Activated CD4-positive, alpha-beta T cell treated with anti-CD3 and anti-CD28 coated beads, Interleukin-2, amount 50 U/mL, for 16 hours (primary cell): ENCODE data around the gene RAP1GAP.
"Not testable (repeated sequence)": the region's sequence is repeated elsewhere in the genome, so short reads cannot be mapped to it uniquely, and the experiment has no call there.

Experiments
- DNase-seq: peaks from one replicate; pipeline ENCODE4 v3.0.0-alpha.2; 2020

The RAP1GAP gene

DNA sequence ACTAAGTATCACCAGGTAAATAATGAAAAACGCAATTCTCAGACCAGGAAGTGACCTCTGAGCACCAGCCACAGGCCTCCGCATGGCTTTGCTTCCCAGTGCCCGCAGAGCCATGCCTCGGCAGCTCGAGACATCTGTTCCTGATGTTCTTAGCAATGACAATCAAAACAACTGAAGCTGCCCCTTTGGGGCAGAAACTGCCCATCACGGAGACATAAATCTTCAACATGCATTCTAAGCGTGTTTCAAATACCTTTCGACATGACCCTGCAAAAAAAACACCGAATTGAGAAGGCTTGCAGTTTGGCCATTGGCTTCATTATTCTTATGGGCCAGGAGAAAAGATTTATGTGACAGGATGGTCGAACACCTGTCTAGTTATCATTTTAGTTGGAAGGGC is 5.8 kb upstream of the RAP1GAP start:
- DNase-seq: no peak

DNA sequence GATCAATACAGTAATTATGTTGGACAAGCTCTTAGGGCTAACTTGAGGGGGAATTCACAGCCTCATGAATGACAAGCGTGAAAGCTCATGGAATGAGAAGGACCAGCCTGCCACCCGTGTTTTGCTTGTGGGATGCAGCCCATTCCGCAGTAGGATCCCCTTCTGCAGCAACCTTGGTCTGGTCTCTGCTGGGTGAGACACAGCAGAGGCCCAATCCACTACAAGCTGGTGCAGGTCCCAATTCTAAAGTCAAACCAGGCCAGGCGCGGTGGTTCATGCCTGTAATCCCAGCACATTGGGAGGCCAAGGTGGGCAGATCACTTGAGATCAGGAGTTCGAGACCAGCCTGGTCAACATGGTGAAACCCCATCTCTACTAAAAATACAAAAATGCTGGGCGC is 4.7 kb upstream of the RAP1GAP start:
- not testable (repeated sequence) for DNase-seq

DNA sequence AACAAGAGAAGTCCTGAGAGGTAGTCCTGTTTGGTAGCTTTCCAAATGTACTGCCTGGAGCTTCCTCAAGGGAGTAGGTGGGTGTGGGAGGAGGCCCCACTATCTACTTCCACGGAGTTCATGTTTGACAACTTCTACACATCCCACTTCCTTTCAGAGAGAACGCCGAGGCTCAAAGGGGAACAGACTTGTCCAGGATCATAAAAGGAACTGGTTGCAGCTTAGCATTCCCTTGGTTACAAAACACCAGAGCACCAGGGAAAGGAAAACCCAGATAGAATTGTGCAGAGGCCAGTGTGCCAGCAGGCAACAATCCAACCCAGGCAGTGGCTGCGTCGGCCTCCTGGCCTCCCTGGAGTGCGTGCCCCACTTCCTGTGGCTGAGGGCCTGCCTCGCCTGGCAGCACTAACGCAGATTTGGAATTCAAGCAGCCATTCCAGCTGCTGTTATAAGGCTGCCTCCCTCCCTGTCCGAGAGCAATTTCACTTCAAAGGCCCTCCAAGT is 4.2 kb upstream of the RAP1GAP start:
- no peak for DNase-seq

DNA sequence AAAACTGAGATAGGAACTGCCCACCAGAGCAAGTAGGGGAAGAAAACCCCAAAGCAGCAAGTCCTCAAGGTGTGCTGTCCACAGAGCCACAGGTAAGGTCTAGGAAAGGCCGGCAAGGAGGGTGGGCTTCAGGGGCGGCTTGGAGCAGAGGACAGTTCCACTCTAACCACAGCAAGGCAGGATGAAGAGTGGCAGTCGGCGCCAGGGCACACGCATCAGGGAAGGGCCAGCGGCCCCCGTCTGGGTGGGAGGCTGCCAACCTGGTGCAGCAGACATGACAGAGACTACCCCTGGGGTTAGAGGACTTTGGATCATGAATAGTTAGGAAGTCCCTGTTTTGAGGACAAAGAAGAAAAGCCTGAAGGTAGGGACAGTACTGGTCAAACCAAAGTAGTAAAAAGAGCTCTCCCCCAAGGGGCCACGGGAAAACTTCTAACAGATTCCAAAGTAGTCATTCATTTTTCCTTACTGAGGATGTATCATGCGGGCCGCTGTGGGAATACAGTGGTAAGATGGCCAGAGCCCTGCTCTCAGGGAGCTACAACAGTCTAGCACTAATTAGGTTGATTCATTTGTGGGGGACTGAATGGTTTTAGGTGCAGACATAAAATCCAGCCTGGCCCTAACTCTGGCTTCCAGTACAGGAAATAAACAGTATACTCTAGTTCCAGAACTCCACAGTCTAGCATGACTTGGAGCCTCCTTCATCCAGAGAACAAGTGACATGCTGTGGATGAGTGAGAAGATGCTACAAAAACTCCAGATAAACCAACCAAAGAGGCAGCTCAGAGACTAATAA is 3.5 kb upstream of the RAP1GAP start:
- DNase-seq: no peak

DNA sequence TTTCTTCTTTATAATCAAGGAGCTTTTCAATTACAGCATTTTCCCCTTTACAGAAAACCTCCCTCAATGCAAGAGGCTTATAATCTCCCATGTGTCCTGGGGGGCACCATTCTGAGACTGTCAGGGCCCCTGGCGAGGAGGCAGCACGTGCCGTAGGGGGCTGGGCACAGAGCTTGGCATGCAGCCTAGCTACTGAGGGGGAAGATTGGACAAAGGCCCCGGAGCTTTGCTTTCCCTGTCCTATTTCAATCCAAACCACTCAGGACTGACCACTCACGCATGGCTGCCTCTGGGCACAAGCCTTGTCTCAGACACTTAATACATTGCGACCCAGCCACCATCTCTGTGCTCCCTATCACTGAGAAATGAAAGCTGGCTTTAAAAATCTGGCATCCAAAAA is 2.8 kb upstream of the RAP1GAP start:
- DNase-seq: no peak

DNA sequence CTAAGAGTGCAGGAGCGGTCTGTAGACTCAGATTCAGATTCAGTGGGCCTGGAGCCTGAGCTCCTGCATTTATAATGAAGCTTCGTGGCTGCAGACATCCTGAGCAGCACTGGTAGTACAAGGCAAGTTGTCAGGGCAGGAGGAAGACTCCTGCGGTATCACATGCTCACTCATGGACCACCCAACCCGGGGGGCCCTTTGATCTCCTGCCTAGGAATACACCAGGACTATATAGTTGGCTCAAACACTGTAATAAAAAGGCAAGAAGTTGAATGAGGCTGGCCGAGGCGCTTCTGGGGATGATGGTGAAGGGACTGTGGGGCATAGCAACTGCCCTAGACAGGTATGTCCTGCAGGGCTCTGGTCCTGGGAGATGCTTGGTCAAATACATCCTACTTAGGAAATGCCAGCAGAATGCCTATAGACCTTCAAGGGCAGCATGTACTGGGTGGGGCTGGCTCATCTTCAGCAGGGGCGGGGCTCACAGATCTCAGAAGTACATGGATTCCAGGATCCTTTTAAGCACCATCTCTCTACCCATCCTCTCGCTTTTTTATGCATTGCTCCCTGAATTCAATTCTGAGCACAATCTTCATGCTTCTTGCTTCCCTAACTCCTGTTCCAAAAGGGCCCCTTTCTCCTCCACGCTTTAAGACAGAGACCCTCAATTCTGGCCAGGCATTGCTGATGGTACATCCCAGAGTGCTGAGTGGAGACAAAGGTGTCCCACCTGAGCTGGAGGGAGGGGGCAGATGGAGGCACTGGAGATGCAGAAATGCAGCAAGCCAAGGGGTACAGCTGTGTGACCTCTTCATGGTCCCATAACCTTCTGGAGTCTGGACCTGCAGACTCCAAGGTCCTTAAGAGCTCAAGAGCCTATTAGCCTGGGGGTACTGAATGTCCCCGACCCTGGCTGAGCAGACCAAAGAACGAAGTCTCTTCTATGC is 2.1 kb upstream of the RAP1GAP start:
- DNase-seq: no peak

DNA sequence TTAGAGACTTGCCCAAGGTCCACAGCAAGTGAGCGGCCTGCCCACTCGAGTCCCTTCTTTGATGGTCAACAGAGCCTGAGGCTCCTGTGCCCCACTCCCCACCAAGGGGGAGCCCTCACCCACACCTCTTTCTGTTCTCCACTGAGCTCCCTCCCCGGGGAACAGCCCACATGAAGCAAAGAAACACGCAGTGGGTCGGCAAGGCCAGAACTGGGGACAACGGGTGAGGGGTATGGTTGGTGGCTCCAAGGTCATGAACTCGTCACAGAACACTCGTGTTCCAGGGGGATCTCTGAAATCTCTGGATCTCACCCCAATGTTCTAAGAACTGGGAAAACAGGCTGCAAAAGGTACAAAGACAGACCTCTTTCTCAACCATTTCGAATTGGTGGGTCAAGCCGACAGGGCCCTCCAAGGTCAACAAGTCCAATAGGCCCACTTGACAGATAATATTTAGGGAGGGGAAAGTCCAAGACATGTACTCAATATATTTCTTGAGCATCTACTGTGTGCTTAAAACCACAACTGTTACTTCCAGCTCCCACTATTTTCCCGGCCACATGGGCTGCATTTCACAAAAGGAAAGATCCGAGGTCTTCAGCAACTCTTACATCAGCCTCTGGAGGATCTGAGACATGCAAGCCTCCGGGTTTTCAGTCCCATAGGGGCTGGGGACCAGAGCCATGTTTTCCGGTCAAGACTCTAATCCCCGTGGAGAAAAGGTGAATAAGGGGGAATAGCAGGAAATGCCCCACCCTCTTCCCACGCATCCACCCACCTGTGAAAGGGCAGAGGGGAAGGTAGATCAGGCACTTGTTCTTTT is 1.1 kb upstream of the RAP1GAP start:
- no peak for DNase-seq

DNA sequence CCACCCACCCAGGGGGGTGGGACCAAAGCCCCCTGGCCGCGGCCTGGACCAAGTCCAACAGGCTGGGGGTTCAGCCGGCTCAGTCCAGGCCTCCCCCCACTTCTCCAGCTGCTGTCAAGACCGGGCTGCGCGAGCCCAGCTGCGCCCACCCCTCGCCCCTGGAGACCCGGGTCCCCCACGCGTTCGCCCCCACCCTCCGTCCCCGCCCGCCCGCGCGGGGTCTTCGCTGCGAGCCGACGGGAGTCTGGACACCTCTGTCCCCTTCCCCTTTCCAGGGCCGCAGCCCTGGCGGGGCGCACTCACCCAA is 253 bp downstream of the RAP1GAP start:
- DNase-seq: no peak

DNA sequence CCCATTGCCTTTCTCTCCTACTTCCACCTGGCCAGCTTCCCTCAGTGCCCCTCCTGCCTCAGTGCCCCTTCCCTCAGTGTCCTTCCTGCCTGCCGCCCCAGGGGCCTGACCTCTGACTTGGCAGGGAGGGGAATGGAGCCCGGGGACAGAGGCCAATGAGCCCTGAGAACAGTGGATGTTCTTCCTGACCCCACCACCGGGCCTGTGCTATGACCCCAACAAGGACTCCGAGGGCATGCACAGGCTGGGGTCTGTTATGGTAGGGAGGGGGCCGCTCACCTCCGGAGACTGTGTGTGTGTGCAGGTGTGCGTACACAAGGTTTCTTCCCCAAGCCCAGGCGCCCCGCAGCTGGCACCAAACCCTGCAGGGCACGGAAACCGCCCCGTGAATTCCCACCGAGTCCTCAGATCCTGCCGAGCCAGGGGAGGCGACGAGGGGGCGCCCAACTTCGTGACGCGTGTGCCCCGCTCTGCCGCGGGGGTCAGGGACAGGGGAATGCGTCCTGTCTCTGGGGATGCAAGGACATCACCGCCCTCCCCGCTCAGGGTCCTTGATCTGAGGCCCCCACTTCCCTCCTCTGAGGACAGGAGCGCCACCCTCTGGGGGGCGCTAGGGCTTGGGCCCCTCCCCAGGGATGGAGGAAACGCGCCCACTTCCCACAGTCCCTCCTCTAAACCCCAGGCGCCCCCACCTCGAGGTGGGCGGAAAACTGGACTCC is 766 bp downstream of the RAP1GAP start:
- DNase-seq: no peak

DNA sequence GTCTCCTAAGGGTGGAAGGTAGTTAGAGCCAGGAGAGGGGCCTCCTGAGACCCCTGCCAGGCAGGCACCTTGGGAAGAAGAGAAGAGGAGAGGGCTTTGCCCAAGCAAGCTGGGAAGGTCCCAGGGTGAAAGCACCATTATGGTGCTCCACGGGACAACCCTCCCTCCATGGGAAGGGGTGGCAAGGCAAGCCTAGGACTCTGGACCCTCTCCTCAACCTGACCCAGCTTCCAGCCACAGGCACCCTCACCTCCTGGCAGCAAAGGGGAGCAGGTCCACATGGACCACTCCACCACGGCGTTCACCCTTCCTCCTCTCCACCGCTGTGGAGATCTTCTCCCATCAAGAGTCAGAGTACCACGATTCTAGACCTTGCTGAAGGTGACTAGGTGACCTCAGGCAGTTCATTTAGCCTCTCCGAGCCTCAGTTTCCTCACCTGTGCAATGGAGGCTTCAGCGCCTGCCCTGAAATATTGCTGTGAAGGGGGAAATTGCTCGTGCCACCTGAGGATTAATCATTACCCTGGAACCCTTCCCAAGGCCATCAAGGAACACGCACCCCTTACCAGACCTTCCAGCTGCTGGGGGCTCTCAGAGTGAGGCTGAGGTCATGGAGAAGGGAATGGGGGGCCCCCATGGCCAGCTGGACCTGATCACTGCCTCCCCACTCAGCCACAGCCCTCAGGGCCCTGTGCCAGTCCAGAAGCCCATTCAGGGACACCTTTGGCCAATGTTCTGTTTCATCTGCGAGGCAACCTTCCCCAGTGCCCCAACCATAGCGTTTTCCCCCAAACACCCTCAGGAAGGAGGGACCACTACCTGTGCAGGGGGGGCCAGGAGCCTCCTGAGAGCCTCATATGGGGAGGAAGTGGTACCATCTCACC is 1.6 kb downstream of the RAP1GAP start:
- no peak for DNase-seq

DNA sequence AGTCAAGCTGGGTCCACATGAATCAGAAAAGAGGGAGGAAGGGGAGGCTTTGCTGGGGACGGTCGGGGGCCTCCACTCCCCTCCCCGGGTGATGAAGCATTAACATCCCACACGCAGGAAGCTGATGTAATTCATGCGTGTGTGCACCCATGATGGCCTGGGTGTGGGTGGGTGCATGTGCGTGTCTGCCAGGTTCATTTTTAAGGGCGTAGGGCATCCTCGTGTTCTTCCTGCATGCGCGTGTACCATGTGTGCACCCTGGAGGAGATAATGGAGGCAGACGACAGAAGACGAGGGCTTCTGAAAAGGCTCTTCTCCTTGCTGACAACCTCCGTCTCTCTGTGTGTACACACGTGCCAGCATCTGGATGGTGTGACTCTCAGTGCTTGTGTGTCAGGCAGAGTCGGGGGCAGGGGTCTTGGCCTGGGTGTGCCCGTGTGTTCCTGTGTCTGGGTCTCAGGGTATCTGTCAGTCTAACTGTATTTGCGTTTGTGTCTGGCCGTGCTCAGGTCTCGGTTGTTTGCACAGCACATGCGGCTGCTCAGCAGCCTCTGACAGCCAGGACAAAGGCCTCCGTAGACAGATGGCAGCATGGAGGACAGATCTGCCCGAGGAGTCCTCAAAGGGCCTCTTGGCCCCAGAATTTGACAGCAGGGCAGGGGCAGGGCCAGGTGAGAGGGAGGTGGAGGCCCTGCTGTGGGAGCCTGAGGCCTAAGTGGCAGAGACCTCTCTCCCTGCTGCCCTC is 2.4 kb downstream of the RAP1GAP start:
- no peak for DNase-seq

DNA sequence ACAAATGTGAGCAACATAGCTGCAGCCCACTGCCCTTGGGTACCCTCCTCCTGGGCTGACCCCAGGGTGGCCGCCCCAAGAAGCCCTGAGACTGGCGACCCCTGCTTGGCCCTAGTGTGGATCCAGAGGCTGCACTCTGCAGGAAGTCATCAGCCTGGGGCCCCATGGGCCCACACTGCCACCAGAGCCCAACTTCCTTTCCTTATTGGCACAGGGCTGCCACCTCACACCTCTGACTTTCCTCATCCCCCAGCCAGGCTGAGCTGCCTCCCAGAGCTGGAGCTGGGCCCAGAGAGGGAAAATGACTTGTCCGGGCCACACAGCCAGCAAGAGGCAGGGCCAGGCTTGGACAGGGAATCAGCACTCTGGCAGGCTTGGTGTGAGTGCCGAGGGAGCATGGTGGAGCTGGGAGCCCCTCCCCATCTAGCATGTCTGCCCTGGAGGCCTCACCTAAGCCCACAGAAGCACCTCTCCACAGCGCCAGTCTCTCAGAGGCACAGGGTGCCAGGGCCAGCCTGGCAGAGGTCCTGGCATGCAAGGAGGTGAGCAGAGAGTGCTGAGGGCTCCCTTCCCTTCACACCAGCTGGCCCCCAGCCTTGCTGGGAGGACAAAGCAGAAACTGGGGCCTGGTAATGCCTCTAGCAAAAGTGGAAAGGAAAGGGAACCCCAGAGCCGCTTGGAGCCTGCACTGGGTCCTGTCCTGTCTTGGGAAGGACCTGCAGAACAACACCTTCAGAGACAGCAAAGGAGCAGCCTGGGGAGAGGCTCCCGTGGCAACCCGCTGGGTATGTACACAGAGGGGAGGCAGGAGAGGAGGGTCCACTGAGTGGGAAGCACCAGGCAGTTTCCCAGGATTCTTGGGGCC is 3.2 kb downstream of the RAP1GAP start:
- DNase-seq: no peak

DNA sequence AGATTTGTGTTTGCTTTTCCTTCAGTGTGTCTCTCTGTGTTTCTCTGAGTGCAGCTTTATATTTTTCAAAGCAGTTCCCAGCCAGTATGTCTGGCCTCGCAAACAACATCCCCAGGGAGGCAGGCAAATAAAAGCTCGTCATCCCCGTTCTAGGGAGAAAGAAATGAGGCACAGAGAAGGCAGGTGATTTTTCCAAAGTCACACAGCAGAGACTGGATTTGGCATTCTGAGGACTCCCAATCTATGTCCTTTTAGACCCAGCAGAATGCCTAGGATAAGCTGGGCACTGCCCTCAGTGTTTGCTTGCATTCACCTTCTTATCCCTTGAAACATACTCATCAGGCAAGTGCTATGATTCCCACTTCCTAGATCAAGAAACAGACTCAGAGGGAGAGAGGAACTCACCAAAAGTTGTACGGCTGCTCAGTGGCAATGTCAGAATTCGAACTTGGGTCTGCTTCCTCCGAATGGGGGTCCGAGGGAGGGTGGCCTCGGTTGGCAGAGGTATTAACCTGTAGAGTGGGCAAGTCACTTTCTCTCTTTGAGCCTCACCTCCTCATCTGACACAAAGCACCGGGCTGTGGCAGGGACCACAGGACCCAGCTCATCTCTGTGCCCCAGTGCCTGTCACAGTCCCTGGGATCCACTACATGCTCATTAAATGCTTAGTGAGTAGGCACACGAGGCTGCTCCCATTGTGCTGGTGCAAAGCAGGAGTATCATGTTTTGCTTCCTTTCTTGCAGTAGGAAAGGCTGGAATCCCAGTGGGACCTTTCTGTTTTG is 4.2 kb downstream of the RAP1GAP start:
- DNase-seq: no peak

DNA sequence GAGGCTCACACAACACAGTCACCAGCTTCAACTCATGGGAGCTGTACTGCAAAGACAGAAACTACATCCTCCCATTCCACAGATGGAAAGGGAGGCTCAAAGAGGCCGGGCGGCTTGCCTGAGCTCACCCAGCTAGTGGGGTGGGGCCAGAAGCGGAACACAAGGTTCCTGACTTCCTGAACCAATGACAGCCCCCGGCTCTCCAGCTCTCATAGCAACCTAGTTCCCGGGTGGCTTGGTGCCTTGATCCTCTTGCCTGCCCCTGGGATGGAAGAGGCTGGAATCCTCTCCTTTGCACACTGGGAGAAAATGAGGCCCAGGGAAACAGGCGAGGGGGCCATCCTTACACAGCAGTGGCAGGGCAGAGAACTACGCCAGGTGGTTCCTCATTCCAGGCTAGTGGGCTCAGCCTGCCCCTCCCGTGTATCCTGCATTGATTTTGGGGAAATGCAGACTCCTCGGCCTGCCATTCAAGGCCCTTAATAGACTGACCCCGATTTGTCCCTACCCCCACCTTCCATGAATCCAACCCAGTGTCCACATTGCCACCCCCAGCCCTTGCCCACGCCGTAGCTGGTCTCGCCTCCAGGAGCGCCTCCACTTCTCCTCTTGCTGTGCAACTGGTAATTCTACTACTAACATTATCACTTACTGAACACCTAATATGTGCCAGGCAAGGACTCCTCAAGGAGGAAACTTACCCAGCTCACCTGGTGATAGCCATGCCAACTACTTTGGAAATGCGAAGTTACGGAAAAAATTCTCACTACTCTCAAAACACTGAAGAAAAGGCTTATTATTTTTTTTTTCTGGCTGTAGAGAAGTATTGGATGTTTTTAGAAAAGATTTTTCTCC is 5.0 kb downstream of the RAP1GAP start:
- DNase-seq: no peak

DNA sequence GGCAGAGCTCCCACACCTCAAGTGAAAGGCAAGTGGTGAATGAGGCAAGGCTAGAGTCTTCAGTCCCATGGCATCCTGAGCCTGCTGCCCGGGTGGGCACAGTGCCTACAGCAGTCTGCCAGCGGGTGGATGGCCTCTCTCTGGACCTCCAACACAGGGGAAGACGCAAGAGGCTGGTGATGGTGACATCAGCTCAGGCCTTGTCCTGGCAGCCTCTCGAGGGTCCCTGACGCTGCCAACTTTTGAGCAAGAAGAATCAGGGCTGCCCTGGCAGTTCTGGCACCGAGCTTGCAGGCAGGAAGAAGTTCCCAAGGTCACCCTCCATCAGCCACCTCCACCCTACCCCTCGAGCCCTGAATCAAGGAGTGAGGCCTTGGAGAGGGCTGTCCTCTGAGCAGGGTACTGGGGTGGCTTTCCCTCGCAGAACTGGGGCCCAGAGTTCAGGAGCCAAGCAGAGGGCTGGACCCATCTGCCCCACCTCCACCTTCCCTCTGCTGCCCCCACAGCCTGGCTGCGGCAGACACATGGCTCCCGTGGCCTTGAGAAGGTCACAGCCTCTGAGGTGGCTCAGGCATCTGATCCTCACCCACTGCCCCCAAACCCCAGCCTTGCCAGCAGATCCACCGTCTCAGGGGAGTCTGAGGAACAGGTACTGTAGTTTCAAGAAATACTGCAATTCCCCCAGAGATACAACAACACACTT is 5.8 kb downstream of the RAP1GAP start:
- no peak for DNase-seq

DNA sequence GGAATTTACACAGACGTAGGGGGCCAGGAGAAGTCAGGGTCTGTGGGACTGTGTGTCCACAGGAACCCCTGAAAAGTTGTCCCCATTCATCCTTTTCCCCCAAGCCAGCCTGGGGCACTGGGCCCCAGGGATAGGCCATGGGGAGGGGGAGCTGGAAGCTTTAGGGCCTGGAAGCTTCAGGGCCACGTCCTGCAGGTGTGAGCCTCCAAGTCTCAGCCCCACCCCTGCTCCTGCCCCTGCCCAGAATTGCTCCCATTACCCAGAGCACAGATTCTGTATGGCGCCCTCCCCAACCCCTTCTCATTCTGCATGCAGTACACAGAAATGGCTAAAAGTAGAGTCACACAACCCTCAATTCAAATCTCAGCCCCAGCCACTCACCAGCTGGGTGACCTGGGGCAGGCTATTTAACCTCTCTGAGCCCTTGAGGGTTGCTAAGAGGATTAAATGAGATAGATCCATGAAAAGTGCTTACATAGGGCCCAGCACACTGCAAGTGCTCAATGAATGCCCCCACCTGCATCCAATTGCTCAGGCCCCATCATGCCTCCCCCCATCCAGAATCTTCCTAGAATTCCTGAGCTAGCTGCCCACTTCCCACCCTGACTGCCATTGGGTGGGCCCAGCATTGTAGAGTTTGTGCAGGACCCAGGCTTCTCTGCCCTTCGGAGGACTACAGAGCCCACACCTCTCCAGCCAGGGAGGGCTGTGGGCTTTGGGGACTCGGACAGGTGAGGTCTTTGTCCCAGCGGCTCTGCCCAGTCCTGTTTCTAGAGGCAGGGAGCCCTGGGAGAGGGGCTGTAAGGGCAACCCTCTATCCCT is 6.5 kb downstream of the RAP1GAP start:
- no peak for DNase-seq
